Gastrocnemius medialis (tissue), 4 donors: ENCODE measurements around the gene RNF121. TPM values are rescaled to one million over a fixed set of nuclear protein-coding genes. Genes with fewer than 3 reads are reported as not detected.
"Not testable (repeated sequence)": the region's sequence is repeated elsewhere in the genome, so short reads cannot be mapped to it uniquely, and the experiment has no call there.

Experiments
- ATAC-seq, 2 donors: fragments of 150-250 bp; one replicate each; pipeline ENCODE4 v1.9.1; 2016
- DNase-seq, 2 donors: peaks; one replicate each; pipeline ENCODE4 v3.0.0-alpha.2; 2019
- H3K27ac ChIP-seq, 4 donors: fragments of 200-600 bp; sonication (generic); 1 replicate in 1 of 4; 2 replicates in 3 of 4; pipeline ENCODE4 v1.5.1; 2016 to 2018; ENCODE audit warnings: mild to moderate bottlenecking in 2 of 4, moderate library complexity in 1 of 4
- H3K27me3 ChIP-seq, 3 donors: fragments of 200-600 bp; sonication (generic) in 2 of 3; 1 replicate in 1 of 3; 2 replicates in 2 of 3; pipeline versions ENCODE4 v1.5.1 to v1.6.0; 2016 to 2019; ENCODE audit warnings: mild to moderate bottlenecking in 1 of 3, moderate library complexity in 1 of 3
- H3K36me3 ChIP-seq, 2 donors: fragments of 200-600 bp; sonication (generic) in 1 of 2; one replicate each; pipeline ENCODE4 v1.5.1; 2017 to 2018
- H3K4me1 ChIP-seq, 2 donors: fragments of 200-600 bp; sonication (generic) in 1 of 2; one replicate each; pipeline ENCODE4 v1.5.1; 2016 to 2017; ENCODE audit warnings: mild to moderate bottlenecking in 2 of 2
- H3K4me3 ChIP-seq, 4 donors: fragments of 200-600 bp; sonication (generic) in 3 of 4; 1 replicate in 1 of 4; 2 replicates in 3 of 4; pipeline ENCODE4 v1.5.1; 2016 to 2019; ENCODE audit warnings: mild to moderate bottlenecking in 2 of 4
- H3K9me3 ChIP-seq, 3 donors: fragments of 200-600 bp; sonication (generic) in 2 of 3; 1 replicate in 1 of 3; 2 replicates in 2 of 3; pipeline ENCODE4 v1.5.1; 2016 to 2019
- CTCF ChIP-seq, 5 experiments: fragments of 450-650 bp in 3 of 5; fragments of 200-600 bp in 2 of 5; sonication (generic) in 2 of 5; IDR thresholded peaks in 4 of 5; conservative IDR thresholded peaks in 1 of 5; 1 replicate in 4 of 5; 2 replicates in 1 of 5; pipeline ENCODE4 v1.5.1; 2016 to 2019; ENCODE audit warnings: antibody characterized with exemption in 5 of 5, mild to moderate bottlenecking in 3 of 5, moderate library complexity in 3 of 5
- POLR2A ChIP-seq, 2 donors: fragments of 450-650 bp; IDR thresholded peaks; one replicate each; pipeline ENCODE4 v1.6.1; 2017; ENCODE audit warnings: antibody characterized with exemption in 2 of 2, mild to moderate bottlenecking in 2 of 2, moderate library complexity in 2 of 2
- in situ Hi-C, 4 donors: fragments of 200-750 bp; cut with MboI; loops; one replicate each; pipeline versions ENCODE4 v1.15.0 to v1.8.0; 2017; ENCODE audit warnings: low sequenced_read_pairs in 4 of 4
- intact Hi-C: fragments of 100-400 bp; cut with DNase I; formaldehyde crosslinking; loops from one replicate; pipeline ENCODE4 v1.15.1; 2023; ENCODE audit warnings: low total_unique reads
- total RNA-seq, 4 donors: library from RNA; depleted of rRNA; stranded (reverse); fragments of >200 nt; gene quantifications; one replicate each; pipeline versions ENCODE4 v1.1.0 to v1.2.3, GENCODE V29; 2016

Gene RNF121
- 10 to 100 TPM; 25.0 to 35.5 (median 26.7) TPM for total RNA-seq

GRCh38 chr11:71928737-71929443 is at the start of gene RNF121:
Gene RNF121, plus strand, starts transcription at chr11:71929046. Its CDS starts 16 bp downstream, at chr11:71929062.
- TF ChIP-seq POLR2A (IDR thresholded peaks at IDR 0.05) (peak; percentile 65 to 79), CTCF (IDR thresholded peaks at IDR 0.05 in 4 of 5, conservative IDR thresholded peaks at IDR 0.05 in 1 of 5) (no peak)
- peaks cover 47 to 50% of the 10 kb centered on the region in 2 donors for H3K4me1 ChIP-seq
- ATAC-seq = peak; percentile 97

GRCh38 chr11:71885806-71886205 is 43.0 kb upstream of the RNF121 start:
- intact Hi-C loops, ATAC-seq, H3K36me3 ChIP-seq, H3K4me3 ChIP-seq, H3K27ac ChIP-seq, DNase-seq, H3K4me1 ChIP-seq, H3K9me3 ChIP-seq, H3K27me3 ChIP-seq, in situ Hi-C loops: not testable (repeated sequence)

More at GRCh38 chr11:71928737-71929443, at the start of gene RNF121:
- Histone ChIP-seq H3K27me3 (no peaks in the 10 kb centered on the region), H3K4me3 (peak within 1 kb of the TSS; percentile 82 to 98 (median 90)), H3K27ac (peak within 1 kb of the TSS; percentile 84 to 93 (median 90)), H3K36me3 (no peaks in the 10 kb centered on the region), H3K9me3 (no peaks in the 10 kb centered on the region)
- peak; percentile 97 for DNase-seq
- intact Hi-C loops = loop anchor here (1.0 to 2.0 kb wide), 4 partner anchors 151 to 294 kb away; partner anchors contain the start of genes ANAPC15, LAMTOR1, LRRC51 and NUMA1
- in situ Hi-C loops = no loop called here

- H3K27me3 ChIP-seq, intact Hi-C loops, H3K4me1 ChIP-seq, H3K9me3 ChIP-seq, H3K36me3 ChIP-seq, H3K4me3 ChIP-seq, in situ Hi-C loops, H3K27ac ChIP-seq, DNase-seq, ATAC-seq: not testable (repeated sequence)
These were observed 40.4 kb upstream of the RNF121 start for GRCh38 chr11:71888335-71889010.

DNA sequence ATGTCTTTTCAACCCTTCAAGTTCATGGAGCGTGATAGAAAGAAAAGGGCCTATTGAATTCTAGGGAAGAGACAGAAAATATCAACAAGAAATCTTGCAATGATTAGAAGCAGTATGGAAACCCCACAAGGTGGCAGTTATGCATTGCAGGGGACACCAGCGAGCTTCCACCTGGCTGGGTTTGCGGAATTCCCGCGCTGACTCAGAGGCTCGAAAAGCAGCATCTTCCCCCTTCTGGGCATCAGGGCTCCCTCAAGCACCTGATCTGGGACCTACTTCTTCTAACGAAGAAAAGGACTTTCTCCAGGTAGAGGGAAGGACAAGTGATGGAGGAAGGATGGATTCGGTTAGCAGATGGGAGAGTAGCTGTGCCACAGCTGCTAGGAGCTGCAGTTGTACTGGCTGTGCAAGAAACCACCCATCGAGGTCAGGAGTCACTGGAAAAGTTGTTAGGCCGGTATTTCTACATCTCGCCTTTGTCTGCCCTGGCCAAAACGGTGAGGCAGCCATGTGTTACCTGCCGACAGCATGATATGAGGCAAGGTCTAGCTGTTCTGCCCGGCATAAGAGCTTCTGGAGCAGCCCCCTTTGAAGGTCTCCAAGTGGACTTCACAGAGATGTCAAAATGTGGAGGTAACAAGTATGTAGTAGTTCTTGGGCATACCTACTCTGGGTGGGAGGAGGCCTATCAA is 39.5 kb upstream of the RNF121 start:
- H3K4me3 ChIP-seq, H3K9me3 ChIP-seq, in situ Hi-C loops, ATAC-seq, H3K36me3 ChIP-seq, H3K4me1 ChIP-seq, DNase-seq, intact Hi-C loops, H3K27me3 ChIP-seq, H3K27ac ChIP-seq: not testable (repeated sequence)

- Histone ChIP-seq H3K27ac (no peak overlapping the region), H3K27me3 (no peaks in the 10 kb centered on the region), H3K36me3 (no peaks in the 10 kb centered on the region), H3K4me1 (peaks cover 0 to 3% of the 10 kb centered on the region in 2 donors), H3K4me3 (no peak overlapping the region), H3K9me3 (no peaks in the 10 kb centered on the region)
- intact Hi-C loops = no loop called here
- DNase-seq = no peak
- TF ChIP-seq CTCF (IDR thresholded peaks at IDR 0.05 in 4 of 5, conservative IDR thresholded peaks at IDR 0.05 in 1 of 5) (no peak), POLR2A (IDR thresholded peaks at IDR 0.05) (no peak)
- no peak for ATAC-seq
- in situ Hi-C loops = no loop called here
These were observed 32.9 kb upstream of the RNF121 start for GRCh38 chr11:71895961-71896360.

- H3K4me1 ChIP-seq, H3K36me3 ChIP-seq, H3K27me3 ChIP-seq, in situ Hi-C loops, H3K9me3 ChIP-seq, intact Hi-C loops: not testable (repeated sequence)
- DNase-seq (peak; percentile 48 to 79), ATAC-seq (peak in 1 of 2 donors; percentile 69)
- H3K4me3 ChIP-seq = peak overlapping the region in 1 of 4 donors; percentile 5
- H3K27ac ChIP-seq = peak overlapping the region; percentile 62 to 76 (median 70)
- TF ChIP-seq POLR2A (IDR thresholded peaks at IDR 0.05) = peak in 1 of 2 donors; percentile 15
These were observed 27.7 kb upstream of the RNF121 start for GRCh38 chr11:71901137-71901536.
